MM.1S (cell line): ENCODE results near the gene ARL15.

Experiments used
- EZH2 ChIP-seq: fragments of 300-600 bp; sonication (generic); optimal IDR thresholded peaks from 2 replicates; pipeline ENCODE3; 2017; ENCODE audit warnings: low read depth, mild to moderate bottlenecking, antibody characterized with exemption, low read length, mixed read lengths
- TF ChIP-seq, protein P1 (sequence below): fragments of 300-600 bp; sonication (generic); IDR thresholded peaks from 2 replicates; pipeline ENCODE4 v1.5.1; 2016; ENCODE audit warnings: antibody characterized with exemption, low read length, mixed read lengths

DNA sequence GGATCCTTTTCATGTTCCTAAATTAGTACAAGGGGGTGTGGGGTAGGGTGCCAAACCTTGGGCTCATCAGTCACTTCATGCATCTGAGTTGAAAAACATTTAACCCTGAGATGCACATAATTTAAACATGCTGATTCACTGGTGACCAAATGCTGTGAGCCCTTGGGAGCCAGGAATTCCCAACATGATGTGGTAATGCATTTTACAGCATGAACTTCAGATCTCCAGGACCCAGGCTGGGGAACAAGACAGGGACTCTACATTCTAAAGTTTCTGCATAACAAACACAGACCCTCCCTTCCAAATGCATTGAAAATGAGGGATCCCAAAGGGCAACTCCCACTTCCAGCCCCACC is 427.7 kb downstream of the ARL15 start:
- TF ChIP-seq, protein P1, sequence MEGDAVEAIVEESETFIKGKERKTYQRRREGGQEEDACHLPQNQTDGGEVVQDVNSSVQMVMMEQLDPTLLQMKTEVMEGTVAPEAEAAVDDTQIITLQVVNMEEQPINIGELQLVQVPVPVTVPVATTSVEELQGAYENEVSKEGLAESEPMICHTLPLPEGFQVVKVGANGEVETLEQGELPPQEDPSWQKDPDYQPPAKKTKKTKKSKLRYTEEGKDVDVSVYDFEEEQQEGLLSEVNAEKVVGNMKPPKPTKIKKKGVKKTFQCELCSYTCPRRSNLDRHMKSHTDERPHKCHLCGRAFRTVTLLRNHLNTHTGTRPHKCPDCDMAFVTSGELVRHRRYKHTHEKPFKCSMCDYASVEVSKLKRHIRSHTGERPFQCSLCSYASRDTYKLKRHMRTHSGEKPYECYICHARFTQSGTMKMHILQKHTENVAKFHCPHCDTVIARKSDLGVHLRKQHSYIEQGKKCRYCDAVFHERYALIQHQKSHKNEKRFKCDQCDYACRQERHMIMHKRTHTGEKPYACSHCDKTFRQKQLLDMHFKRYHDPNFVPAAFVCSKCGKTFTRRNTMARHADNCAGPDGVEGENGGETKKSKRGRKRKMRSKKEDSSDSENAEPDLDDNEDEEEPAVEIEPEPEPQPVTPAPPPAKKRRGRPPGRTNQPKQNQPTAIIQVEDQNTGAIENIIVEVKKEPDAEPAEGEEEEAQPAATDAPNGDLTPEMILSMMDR: no peak
- no peak for TF ChIP-seq EZH2
